RPMI7951 (cell line): ENCODE results near the gene ISCU. TPM values are rescaled to one million over a fixed set of nuclear protein-coding genes. Genes with fewer than 3 reads are reported as not detected.
"Not testable (repeated sequence)": the region's sequence is repeated elsewhere in the genome, so short reads cannot be mapped to it uniquely, and the experiment has no call there.

Experiments
- DNase-seq: peaks from one replicate; pipeline ENCODE4 v3.0.0-alpha.2; 2012; ENCODE audit warnings: low read depth
- total RNA-seq: library from RNA; depleted of rRNA; stranded (reverse); fragments of >200 nt; shearing (Covaris generic); gene quantifications from 2 replicates; pipeline ENCODE4 v1.2.3, GENCODE V29; 2014

Gene ISCU
- total RNA-seq, 1 experiment from 2014 or later: 127 TPM

DNA sequence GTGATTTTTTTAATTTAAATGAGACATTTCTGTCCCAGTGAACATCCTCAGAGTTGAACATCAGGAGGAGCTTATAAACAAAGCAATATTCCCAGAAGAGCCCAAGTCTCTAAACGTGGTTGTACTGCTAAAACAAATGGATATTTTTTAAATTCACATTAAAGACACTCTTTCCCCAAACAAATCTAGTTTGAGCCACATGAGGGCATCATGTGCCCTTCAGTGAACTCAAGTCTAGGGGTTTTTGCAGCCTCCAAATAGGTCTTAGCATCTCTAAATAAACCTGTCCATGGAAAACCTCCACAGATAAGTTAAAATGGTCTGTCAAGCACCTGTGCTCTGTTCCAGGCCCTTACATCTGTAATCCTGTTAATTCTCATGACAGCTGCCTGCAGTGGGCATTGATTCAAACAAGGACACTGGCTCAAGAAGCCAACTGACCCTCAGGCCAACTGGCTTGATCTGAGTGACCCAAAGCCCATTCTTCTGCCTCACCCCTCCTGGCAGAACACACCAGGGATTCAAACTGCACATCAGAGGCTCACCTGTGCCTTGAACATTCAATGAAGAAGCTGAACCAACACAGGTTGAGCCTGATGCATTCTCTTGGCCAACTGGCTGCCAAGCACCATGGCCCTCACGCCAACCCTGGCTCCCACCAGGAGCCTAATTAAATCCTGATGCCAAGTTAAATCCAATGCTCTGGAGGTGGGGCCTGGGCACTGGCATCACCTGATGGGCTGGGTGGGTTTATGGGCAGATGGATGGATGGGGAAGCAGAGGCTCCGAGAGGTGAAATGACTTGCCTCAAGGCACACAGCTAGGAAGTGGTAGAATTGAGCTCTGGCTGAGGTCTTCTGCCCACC lies 8.6 kb downstream of the ISCU start:
- peak; percentile 66 for DNase-seq

DNA sequence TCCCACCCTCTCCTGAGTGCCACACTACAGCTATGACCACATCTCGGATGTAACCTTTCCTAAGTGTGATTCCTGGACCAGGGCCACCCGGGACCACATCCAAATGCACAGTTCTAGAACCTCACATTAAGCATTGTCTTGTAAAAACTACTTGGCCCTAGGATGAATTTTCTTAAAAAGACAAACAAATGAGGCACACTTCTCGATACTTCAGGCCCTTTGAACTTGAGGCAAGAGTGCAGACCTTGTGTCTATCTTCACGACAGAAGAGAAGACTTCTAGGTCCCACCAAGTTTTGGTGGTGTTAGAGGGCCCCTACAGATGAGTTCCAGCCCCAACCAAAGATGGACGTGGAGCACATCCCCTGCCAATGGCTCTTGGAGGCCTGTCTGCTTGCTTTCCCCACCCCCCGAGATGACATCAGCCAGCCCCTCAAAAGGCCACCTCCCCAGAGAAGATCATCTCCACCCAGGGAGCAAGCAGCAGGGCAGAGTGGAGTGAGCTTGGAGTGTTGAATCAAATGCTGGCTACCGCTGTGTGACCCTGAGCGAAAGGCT lies 9.3 kb downstream of the ISCU start:
- no peak for DNase-seq

DNA sequence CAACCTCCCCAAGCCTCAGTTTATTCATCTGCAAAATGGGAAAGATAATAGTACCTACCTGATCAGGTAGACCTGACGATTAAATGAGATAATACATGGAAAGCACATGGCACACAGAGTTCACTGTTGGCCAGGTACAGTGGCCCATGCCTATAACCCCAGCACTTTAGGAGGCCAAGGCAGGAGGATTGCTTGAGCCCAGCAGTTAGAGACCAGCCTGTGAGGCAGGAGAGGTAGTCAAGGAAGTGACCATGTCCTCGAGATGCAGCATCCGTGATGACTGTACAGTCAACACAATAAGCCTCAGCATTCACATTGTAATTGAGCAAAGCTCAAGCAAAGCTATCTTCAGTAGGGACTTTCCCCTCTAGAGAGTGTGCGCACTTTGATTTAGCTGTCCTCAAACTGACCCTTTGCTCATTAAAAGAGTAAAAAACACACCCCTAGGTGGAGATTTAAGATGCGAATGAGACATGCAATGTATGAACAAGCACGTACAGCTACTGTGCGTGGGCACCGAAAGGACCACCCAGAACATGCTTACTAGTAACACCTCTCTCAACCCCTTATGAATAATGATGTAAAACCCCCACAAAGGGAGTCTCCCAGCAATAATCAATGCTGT lies 9.9 kb downstream of the ISCU start:
- peak; percentile 69 for DNase-seq

DNA sequence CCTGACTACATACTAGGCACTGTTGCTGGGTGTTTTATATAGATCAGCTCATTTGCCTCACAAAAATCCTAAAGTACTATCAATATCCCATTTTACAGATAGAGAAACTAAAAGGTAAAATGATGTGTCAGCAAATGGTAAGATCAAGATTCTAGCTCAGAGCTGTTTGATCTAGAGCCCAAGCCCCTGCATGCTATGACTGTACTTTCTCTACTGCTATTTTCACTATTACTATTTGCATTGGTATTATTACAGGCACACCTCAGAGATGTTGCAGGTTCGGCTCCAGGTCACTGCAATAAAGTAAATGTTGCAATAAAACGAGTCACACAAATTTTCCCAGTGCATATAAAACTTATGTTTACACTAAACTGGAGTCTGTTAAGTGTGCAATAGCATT lies 10.9 kb downstream of the ISCU start:
- DNase-seq: no peak

DNA sequence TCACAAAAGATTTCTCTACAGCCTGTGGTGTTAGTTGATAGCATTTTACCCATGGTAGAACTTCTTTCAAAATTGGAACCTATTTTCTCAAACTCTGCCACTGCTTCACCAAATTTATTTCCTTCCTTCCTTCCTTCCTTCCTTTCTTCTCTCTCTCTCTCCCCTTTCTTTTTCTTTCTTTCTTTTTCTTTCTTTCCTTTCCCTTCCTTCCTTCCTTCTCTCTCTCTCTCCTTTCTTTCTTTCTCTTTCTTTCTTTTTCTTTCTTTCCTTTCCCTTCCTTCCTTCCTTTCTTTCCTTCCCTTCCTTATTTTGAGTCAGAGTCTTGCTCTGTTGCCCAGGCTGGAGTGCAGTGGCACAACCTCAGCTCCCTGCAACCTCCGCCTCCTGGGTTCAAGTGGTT lies 11.9 kb downstream of the ISCU start:
- DNase-seq: not testable (repeated sequence)

DNA sequence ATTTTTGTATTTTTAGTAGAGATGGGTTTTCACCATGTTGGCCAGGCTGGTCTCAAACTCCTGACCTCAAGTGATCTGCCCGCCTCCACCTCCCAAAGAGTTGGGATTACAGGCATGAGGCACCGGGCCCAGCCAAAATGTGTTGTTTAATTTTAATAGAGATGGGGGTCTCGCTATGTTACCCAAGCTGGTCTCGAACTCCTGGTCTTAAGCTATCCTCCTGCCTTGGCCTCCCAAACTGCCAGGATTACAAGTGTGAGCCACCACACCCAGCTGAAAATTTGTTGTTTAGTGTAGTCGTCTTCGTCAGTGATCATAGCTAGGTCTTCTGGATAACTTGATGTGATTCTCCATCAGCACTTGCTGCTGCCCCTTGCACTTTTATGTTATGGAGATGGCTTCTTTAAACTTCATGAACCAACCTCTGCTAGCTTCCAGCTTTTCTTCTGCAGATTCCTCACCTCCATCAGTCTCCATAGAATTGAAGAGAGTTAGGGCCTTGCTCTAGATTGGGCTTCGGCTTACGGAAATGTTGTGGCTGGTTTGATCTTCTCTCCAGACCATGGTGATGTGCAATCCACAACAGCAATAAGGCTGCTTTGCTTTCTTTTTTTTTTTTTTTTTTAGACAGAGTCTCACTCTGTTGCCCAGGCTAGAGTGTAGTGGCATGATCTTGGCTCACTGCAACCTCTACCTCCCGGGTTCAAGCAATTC lies 13.0 kb downstream of the ISCU start:
- no peak for DNase-seq

DNA sequence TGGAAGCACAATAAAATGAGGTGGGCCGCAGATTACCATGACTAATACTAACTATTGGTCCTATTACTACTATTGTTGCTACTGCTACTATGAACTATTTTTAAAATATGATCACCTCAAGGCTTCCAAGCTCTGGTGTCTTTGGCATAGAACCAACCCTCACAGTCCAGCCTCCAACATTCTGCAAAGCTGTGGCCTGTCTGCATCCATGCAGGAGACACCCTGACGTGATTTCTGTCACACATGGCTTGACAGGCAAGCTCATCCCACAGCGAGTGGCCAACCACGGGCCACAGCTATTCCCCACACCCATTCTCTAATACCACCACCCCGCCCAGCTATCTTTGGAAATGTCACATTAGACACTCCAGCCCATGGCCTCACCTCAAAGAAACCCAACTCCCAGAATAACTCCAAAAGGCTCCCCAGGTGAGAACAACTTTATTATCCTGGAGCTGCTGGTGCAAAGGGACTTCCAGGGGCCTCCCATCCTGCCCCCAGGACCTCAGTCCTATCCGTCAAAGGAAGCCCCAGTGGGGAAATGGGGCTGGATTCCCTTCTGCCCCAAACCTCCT lies 14.4 kb downstream of the ISCU start:
- DNase-seq: no peak

DNA sequence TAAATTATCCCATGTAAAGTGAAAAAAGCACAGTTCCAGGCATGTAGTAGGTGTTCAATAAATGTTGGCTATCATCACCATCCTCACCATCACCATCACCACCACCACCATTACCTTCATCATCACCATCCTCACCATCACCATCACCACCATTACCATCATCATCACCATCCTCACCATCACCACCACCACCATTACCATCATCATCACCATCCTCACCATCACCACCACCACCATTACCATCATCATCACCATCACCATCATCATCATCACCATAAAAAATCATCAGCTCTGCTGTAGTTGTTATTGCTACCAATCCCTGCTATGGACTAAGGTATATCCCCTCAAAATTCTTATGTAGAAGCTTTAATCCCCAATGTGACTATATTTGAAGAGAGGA lies 15.1 kb downstream of the ISCU start:
- DNase-seq: no peak

DNA sequence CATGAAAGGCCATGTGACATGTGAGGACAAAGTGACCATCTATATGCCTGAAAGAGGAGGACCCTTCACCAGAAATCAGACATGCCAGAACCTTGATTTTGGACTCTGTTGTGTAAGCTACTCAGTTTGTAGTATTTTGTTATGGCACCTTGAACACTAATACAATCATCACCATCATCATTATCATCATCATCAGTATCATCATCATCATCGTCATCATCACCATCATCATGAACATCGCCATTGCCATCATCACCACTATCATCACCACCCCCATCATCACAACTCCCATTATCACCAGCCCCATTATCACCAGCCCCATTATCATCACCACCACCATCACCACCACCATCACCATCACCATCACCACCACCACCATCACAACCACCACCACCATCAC lies 15.9 kb downstream of the ISCU start:
- DNase-seq: no peak

DNA sequence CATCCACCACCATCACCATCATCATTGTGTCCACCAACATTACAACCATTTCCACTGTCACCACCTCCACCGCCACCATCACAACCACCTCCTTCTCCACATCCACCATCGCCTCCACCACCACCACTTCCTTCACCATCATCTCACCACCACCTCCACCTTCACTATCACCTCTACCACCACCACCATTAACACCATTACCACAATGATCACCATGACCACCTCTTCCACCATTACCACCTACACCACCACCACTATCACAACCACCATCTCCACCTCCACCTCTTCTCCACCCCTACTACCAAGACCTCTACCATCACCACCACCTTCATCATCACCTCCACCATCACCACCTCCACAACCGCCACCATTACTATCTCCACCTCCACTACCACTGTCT lies 16.4 kb downstream of the ISCU start:
- no peak for DNase-seq

DNA sequence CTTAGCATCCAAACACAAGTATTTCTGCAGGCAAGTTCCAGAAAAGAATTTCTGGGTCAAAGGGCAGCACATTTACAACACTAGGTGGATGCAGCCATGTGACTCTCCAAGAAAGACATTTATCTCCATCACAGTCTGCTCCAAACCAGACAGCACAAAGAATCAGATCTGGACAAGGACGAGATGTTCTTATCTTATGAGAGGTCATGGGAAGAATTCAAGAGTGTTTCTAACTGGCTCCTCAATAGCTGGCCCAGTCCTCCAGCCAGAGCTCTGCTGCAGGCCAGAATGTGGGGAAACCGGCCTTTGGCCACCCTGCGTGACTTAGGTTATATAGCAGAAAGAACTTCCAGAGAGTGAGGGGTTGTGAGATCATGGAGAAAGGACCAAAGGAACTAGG lies 18.1 kb downstream of the ISCU start:
- no peak for DNase-seq

DNA sequence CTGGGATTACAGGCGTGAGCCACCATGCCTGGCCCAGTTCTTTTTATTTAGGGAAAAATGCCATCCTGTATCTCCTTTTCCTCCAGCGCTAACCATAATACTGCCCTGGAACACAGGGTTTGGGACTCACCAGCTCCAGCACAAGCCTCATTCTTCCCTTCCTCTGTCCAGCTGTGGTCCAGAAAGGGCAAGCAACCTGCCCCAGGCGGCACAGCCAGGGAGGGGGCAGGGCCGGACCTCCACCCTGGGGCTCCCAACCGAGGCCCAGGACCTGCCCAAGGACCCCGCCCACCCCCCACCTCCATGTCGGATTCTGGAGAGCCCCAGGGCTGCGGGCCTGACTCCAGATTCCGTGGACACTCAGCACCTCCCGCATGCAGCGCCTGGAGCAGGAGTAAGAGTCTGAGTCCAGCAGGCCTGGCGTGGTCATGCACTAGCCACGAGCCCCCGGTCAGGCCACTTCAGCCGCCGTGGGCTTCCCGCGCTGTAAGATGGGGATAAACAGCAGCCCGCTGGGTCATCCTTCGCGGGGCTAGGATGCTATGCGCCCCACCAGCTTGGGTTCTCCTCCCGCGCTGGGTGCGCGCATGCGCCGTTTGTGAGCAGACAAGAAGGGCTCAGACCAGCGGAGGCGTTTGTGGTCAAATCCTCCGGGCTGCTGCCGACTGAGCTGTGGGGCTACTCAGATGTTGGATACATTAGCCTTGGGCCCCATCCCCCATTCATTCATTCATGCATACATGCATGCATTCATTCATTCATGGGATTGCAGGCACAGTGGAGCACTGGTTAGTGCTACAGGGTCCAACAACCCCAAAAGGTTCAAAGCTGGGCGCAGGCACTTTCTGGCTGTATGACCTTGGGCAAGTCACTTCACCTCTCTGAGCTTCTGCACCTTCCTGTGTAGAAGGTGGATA lies 19.2 kb downstream of the ISCU start:
- no peak for DNase-seq

DNA sequence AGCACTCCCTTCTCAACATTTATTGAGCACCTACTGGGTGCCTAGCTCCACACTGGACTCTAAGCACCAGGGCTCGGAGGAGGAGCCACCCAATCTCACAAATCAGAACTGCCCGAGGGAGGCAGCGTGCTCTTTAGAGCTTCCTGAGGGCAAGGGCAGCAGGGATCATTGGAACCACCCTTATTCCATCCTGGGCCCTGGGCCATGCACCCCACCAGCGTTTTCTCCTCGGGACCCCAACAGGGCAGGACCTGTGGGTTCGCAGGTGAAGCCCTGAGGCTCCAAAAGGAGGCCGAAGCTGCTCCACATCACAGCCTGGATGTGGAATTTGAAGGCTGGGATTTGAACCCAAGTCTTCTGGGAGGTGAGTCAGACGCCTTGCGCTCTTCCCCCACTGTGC lies 20.1 kb downstream of the ISCU start:
- DNase-seq: no peak

DNA sequence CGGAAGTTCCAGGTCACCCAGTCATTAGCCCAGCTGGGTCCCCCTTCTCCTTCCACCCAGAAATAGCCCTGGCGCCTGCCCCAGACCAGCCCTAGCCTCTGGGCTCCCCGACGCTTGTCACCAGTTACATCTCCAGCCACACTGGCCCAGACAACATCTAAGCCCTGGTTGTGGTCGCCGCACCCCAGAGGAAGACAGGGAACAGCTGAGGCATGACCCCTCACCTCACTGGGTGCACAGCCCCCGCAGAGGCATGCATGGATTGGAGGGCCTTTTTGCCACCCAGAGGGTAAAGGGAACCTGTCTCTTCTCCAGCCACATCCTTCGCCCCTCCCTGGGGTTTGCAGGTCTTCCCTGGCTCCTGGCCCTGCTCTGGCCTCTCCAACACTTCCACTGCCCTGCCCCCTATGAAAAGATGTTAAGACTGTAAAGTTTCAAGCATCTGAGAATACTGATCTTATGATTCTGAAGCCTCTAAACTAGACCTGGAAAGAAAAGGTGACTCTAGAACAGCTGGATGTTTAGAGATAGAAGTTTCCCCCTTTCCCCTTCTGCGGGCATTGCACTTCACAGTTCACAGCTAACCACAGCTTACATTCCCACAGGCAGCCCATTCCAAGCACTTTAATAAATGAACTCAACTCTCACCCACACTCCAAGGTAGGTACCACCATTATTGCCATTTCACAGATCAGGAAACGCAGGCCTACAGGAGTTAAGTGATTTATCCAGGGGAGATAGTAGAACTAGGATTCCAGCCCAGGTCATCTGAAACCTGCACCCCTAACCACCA lies 20.8 kb downstream of the ISCU start:
- no peak for DNase-seq

DNA sequence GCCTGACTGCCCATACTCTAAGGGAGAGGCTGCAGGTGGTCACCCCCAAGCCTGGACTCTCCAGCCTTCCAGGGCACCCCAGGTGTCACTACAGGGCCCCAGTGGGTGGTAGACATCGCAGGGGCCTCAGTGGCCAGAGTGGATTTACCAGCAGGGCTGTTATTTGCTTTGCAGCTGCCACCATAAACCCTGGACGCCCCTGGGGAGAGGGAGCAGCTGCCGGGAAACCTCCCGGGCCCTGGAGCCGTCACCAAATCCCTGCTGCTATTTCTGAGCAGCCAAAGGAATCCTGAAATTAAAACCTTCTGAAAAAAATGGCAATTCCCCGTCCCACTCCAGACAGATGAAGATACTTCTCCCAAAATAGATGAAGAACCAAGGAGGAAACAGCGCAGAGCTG lies 21.6 kb downstream of the ISCU start:
- no peak for DNase-seq

DNA sequence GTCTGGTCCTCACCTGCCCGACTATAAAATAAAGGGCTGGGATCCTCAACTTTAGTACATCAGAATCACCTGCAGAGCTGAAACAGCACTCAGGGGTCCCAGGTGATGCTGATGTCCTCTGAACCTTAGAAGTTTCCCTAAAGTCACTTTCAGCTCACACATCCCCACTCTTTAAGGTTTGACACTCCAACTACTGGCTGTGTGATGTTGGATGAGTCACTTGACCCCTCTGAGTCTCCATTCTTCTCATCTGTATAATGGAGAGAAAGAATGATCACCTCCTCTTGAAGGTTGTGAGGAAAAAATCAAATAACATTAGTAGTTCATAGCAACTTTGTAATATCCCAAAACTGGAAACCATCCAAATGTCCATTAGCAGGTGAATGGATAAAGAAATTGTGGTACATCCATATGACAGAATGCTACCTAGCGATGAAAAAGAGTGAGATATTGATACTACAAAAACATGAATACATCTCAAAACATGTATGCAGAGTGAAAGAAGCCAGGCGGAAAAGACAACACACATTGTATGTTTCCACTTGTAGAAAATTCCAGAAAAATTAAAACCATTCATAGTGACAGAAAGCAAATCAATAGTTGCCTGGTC lies 22.2 kb downstream of the ISCU start:
- DNase-seq: no peak

DNA sequence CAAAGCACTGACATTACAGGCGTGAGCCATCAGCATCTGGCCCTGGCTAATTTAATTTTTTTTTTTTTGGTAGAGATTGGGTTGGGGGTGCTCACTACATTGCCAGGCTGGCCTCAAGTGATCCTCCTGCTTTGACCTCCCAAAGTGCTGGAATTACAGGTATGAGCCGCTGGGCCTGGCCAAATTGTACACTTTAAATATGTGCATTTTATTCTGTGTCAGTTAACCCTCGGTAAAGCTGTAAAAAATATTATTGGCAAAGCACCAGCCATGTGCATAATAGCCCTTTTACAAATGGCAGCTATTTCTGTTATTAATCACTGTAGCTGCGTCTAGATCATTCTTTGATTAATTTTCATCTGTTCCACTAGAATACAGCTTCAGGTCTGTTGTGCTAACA lies 23.5 kb downstream of the ISCU start:
- no peak for DNase-seq

DNA sequence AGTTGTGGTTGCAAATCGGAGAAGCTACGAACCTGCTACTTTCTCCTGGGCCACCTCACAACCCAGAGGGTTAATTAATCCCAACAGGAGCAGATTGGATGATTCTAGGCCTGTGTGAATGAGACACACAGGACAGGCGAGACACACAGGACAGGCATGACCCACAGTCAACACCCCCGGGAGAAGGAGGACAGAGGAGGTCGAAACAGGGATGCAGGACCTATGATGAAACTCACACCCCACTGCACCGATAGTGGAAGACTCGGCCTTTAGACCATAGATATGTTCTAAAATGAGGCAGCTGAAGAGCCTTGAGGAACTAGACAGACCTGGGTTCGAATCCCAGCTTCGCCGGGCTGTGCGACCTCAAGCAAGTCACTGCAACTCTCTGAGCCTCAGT lies 23.9 kb downstream of the ISCU start:
- no peak for DNase-seq

DNA sequence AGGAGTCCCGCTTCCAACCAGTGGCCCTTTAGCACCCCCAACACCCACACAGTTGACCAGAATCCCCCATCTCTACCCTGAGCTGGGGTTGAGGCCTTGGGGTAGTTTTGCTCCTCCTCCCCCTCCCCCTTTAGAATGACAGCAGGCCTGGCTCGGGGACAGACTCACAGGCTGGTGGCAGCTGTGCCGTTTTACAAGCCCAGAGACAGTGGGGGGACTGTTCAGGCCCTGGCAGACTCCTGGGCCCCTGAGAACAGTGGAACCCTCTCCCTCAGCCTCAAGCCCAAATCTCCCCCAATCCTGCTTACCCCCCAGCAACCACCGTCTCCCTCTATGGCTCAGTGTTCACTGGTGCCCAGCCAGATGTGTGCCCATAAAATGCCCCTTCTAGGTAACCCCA lies 25.4 kb downstream of the ISCU start:
- no peak for DNase-seq
